GF-D8 (cell line): ENCODE results near the gene SECTM1.

Experiments used
- DNase-seq: peaks from one replicate; lab custom pipeline; 2025; lab: John Stamatoyannopoulos, UW

Gene SECTM1

GRCh38 chr17:82314727-82315605 lies 18.6 kb downstream of the SECTM1 start:
- DNase-seq: no peak

DNA sequence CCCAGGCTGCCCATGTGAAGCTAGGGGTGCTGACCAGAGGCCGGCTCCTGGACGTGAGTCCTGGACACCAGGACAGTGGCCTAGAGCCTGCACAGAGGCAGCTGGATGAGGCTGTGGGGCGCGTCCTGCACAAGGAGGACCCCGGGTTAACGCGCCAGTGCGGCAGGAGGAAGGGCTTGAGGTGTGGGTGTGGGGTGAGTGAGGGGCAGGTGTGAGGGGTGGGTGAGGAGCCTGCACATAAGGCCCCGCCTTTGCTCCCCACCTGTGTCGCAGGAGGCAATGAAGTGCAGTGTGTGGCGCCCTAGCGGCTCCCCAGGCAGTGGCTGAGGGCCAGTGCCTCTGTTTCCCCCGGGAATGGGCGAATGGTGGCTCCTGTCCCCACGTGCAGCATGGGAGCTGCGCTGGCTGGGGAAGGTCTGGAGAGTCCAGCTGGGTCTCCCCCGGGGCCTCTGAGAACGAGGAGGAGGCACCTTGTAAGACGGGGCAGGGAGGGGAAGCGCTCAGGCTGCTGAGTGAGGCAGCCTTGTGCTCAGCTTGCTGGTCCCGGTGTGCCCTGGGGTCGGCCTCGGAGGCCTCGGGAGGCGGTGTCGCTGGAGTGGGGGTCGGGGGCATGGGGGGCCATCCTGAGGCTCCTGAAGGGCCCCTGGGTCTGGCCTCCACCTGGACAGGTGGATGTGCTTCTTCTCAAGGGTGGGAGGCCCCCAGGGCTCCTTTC lies 19.4 kb downstream of the SECTM1 start:
- DNase-seq: no peak

- no peak for DNase-seq
Measured at GRCh38 chr17:82313195-82314011, 20.2 kb downstream of the SECTM1 start.

- no peak for DNase-seq
Measured at GRCh38 chr17:82311971-82312370, 21.6 kb downstream of the SECTM1 start.

DNA sequence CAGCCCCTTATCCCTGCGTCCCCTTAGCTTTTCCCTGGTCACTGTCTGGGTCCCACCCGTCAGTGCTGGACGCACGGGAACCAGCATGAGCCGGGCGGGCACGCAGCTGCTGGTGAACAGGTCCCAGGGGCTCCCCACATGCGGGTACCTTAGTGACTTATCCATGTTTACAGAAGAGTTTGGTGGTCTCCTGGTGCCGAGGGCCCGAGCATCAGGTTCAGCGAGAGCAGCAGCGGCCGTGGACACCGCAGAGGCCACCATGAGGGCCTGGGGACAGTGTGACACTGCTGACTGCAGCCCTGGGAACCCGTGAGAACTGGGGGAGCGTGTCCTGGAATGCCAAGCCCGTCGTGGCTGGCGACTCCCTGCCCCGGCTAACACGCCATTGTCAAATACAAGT lies 22.7 kb downstream of the SECTM1 start:
- DNase-seq: no peak

DNA sequence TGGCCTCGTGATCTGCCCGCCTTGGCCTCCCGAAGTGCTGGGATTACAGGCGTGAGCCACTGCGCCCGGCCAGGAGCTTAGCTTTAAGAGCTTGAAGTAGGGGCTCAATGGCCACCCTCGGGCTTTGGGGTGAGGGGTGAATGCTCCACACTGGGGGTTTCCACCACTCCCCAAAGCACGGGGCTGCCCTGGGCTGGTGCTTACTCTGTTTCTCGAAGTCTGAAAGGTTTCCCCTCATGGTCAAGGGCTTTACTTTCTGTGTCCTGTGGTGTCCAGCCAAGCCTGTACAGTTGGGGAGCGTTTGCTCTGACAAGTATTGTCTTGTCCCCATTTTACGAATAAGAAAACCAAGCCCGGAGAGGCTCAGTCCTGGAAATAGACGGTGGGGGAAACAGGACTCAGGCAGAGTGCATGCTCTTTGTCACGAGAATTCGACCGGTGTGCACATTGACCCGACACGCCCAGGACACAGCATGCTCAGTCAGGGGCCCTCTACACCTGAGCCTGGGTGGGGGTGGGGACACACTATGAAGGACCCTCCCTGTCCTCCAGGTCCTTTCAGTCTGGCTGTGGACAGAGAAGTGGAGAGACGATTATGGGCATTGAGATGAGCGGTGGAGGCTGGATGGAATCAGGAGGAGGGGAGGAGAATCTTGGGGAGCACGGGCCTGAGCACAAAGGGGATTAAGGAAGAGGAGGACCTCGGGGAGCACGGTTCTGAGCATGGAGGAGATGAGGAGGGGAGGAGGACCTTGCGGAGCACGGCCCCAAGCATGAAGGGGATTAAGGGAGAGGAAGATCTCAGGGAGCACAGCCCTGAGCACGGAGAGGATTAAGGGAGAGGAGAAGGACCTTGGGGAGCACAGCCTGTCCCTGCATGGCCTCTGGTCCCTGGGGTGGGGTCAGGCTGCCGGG lies 23.7 kb downstream of the SECTM1 start:
- DNase-seq: no peak

DNA sequence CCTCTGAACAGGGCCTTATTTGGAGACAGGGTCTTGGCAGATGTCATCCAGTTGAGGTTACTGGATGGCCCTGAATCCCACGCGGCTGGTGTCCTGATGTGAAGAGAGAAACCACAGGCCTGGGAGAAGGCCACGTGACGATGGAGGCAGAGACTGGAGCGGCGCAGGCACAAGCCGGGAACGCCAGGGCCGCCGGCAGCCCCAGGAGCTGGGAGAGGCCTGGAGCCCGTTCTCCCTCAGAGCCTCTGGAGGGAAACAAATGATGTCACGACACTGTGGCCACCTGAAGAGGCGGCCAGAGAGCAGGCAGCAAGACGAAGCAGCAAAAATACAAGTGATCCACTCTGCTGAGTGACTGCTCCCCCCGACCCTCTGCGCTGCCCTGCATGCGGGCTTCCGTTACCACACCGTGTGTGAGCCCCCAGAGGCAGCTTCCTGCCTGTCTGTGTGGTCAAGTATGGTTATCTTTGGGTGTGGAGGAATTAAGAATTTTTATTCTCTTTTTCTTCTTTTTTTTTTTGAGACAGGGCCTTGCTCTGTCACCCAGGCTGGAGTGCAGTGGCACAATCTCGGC lies 27.8 kb downstream of the SECTM1 start:
- DNase-seq: no peak

GRCh38 chr17:82304826-82305726 lies 28.5 kb downstream of the SECTM1 start:
- DNase-seq: no peak

DNA sequence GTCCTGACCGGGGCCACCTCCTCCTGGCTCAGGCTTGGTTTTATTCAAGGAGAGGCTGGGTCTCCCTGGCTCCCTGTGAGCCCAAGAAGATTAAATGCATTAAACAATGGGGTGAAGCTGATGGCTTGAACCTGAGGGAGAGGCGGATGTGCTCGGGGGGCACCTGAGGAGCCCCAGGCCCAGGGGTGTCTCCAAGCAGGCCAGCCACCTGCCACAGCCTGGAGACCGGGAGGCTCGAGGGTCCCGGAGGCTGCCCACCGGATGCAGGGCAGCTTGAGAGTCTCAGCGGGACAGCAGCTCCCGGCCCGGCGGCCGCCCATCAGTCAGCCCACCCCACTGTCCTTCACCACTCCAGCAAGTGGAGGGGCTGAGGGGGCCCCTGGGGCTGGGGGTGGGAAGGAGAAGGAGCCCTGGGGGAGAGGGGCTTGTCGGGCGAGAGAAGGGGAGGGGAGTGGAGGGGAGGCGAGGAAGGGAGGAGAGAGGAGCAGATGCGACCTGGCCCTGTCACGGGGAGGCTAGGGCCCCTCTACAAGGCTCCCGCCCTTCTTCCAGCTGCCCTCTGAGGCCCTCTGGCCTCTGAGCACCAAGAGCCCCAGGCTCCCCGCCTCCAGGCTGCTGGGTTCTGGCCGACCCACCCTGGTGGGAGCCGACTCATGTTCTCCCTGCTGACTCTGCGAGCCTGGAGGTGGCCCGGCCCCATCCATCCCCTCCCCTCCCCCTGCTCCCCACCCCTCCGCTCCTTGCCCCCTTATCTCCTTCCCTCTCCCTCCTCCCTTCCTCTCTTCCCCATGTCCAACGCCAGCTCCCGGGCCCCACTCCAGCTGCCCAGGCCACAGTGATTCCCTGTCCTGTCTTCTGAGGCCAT lies 29.4 kb downstream of the SECTM1 start:
- DNase-seq: no peak

DNA sequence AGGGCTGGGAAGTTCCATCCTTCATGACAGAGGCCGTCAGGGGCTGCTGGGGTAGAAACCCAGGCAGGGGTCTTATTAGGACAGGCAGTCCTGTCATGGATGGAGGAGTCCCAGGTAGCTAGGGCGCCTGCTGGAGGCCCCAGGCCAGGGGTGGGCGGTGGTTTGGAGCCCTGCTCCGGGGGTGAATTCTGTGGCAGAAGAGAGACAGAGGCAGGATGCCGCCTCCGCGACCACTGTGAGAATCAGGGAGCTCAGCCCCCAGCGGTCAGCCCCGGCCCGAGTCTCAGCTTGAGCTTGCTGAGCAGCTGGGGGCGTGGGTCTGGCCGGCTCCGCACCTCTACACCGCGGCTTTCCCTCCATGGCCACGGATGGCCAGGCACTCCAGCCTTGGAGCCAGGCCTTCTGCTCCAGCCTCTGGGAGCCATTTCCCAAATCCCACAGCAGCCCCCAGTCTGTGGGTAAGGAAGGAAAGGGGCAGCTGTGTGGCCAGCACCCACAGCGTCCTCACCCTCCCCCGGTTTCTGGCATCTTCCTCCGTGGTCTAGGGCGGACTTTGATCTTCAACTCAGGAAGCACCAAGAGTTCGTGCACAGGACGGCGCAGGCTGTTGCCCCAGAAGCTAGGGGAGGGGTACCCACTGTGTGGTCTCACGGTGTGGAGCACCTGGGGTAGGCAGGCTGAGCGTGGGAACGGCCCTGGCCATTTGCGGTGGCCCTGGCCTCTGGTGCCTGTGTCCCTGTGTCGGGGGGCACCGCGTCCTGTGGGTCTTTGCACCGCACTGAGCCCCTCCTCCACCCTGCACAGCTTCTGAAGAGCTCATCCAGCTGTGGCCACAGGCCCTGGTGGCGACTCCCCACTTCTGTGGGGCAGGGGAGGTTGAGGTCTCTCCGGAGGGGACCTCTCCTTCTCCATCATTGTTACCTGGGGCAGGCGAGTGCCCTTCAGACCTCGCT lies 30.3 kb downstream of the SECTM1 start:
- no peak for DNase-seq

DNA sequence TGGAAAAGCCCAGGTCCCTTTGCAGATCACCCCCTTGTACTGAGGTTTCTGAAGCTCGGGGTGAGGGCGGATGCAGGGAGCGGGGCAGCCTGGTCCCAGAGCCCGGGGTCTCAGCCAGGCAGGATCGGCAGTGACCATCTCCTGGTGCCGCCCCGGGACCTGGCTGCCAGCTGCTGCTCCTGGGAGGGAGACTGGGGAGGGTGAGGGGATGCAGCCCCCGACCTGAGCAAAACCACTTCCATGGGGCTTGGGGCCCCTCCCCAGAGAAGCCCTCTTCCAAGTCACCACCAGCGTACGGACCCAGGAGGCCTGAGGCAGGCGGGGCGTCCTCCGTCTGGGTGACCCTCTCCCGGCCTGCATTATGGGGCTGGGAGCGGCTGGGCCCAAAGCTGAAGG lies 31.0 kb downstream of the SECTM1 start:
- no peak for DNase-seq

DNA sequence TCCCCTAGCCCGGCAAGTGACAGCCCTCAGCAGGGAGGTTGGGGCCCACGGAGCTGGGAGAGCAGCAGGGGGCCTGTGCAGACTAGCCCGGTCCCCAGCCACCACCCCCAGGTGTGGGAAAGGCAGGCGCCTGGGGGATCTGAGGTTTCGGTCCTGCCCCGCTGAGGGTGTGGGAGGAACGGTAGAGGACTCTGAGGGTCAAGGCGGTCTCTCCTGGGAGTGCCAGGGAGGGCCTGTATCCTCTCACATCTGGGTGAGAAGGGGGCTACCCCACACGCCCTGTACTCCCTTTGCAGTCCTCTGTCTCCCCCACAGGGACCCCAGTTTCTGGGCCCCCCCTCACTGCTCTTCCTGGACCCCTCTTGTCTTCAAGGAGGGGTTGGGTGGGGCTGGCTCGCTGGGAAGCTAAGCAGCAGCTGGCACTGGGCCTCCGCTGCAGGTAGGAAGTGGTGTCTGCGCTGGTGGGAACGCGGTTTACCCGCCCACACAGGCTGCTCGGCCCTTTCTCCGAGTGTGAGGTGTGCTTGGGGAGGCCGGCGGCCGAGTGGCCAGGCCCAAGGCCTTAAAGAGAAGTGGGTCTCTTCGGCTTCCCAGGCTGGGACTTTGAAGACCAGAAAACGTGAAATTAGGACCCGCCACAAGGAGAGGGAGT lies 31.5 kb downstream of the SECTM1 start:
- no peak for DNase-seq

GRCh38 chr17:82301300-82301915 lies 32.2 kb downstream of the SECTM1 start:
- DNase-seq: no peak

GRCh38 chr17:82300707-82301270 lies 32.8 kb downstream of the SECTM1 start:
- no peak for DNase-seq

DNA sequence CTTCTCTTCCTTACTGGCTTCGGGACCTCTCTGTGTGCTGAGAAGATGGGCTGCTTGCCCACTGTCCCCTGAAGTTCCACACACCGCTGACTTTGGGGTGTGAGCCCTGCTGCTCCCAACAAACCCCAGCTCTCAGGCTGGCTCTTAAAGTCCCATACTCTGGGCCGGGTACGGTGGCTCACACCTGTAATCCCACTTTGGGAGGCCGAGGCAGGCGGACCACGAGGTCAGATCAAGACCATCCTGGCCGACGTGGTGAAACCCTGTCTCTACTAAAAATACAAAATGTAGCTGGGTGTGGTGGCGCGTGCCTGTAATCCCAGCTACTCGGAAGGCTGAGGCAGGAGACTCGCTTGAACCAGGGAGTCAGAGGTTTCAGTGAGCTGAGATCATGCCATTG lies 33.3 kb downstream of the SECTM1 start:
- no peak for DNase-seq

- DNase-seq: no peak
Measured at GRCh38 chr17:82299452-82299851, 34.1 kb downstream of the SECTM1 start.
